Ishikawa (cell line): Measurements from ENCODE around the gene VPS18.

Experiments
- CEBPB ChIP-seq: IDR thresholded peaks from 2 replicates; pipeline ENCODE4 v1.6.1; 2012
- CREB1 ChIP-seq: IDR thresholded peaks from 2 replicates; pipeline ENCODE4 v1.6.1; 2012; ENCODE audit warnings: low read depth
- EGR1 ChIP-seq: IDR thresholded peaks from 2 replicates; pipeline ENCODE4 v1.6.1; 2012
- EP300 ChIP-seq: IDR thresholded peaks from 2 replicates; pipeline ENCODE4 v1.6.1; 2012; ENCODE audit warnings: borderline replicate concordance
- FOXM1 ChIP-seq: IDR thresholded peaks from 2 replicates; pipeline ENCODE4 v1.6.1; 2012; ENCODE audit warnings: low read depth, borderline replicate concordance
- NFIC ChIP-seq: IDR thresholded peaks from 2 replicates; pipeline ENCODE4 v1.6.1; 2012
- RAD21 ChIP-seq: IDR thresholded peaks from 2 replicates; pipeline ENCODE4 v1.6.1; 2012; ENCODE audit warnings: low read depth
- TAF1 ChIP-seq: IDR thresholded peaks from 2 replicates; pipeline ENCODE4 v1.6.1; 2012; ENCODE audit warnings: low read depth, mild to moderate bottlenecking
- TCF12 ChIP-seq: IDR thresholded peaks from 2 replicates; pipeline ENCODE4 v1.6.1; 2012; ENCODE audit warnings: low read depth
- TEAD4 ChIP-seq: IDR thresholded peaks from 2 replicates; pipeline ENCODE4 v1.6.1; 2012
- YY1 ChIP-seq: IDR thresholded peaks from 2 replicates; pipeline ENCODE4 v1.6.1; 2012; ENCODE audit warnings: low read depth
- ZBTB7A ChIP-seq: IDR thresholded peaks from 2 replicates; pipeline ENCODE4 v1.6.1; 2012; ENCODE audit warnings: low read depth
- TF ChIP-seq, protein P1 (sequence below): IDR thresholded peaks from 2 replicates; pipeline ENCODE4 v1.6.1; 2012; ENCODE audit warnings: low read depth, mild to moderate bottlenecking
- TF ChIP-seq, protein P2 (sequence below): IDR thresholded peaks from 2 replicates; pipeline ENCODE4 v1.6.1; 2012
- TF ChIP-seq, protein P3 (sequence below): IDR thresholded peaks from 2 replicates; pipeline ENCODE4 v1.6.1; 2012

VPS18 gene

DNA sequence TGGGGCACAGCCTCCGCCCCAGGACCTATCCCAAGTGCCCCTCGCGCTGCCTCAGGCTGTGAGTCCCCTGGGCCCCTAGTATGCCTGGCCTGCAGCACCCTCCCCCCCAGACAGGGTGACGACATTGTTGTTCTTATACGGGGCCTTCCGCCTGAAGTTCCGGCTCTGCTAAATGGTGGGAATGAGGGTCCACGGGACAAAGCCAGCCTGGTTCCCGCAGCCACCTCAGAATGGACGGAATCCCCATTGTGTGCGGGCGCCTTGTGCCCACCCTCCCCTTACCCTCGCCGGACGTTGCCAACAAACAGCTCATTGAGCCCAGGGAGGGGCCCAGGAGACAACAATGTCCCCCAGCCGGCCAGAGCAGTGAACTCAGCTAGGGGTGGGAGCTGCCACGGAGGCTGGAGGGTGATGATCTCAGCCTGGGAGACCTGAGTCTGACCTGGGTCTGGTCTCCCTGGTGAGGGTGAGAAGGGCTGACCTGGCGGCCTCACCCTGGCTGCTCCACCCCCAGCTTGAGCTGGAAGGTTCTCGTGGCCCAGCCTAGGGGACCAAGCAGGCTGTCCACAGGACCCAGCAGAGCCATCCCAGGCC lies 24.6 kb downstream of the VPS18 start:
- TF ChIP-seq TCF12 (no peak), RAD21 (no peak), EP300 (no peak)
- TF ChIP-seq, protein P1, sequence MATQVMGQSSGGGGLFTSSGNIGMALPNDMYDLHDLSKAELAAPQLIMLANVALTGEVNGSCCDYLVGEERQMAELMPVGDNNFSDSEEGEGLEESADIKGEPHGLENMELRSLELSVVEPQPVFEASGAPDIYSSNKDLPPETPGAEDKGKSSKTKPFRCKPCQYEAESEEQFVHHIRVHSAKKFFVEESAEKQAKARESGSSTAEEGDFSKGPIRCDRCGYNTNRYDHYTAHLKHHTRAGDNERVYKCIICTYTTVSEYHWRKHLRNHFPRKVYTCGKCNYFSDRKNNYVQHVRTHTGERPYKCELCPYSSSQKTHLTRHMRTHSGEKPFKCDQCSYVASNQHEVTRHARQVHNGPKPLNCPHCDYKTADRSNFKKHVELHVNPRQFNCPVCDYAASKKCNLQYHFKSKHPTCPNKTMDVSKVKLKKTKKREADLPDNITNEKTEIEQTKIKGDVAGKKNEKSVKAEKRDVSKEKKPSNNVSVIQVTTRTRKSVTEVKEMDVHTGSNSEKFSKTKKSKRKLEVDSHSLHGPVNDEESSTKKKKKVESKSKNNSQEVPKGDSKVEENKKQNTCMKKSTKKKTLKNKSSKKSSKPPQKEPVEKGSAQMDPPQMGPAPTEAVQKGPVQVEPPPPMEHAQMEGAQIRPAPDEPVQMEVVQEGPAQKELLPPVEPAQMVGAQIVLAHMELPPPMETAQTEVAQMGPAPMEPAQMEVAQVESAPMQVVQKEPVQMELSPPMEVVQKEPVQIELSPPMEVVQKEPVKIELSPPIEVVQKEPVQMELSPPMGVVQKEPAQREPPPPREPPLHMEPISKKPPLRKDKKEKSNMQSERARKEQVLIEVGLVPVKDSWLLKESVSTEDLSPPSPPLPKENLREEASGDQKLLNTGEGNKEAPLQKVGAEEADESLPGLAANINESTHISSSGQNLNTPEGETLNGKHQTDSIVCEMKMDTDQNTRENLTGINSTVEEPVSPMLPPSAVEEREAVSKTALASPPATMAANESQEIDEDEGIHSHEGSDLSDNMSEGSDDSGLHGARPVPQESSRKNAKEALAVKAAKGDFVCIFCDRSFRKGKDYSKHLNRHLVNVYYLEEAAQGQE = no peak

DNA sequence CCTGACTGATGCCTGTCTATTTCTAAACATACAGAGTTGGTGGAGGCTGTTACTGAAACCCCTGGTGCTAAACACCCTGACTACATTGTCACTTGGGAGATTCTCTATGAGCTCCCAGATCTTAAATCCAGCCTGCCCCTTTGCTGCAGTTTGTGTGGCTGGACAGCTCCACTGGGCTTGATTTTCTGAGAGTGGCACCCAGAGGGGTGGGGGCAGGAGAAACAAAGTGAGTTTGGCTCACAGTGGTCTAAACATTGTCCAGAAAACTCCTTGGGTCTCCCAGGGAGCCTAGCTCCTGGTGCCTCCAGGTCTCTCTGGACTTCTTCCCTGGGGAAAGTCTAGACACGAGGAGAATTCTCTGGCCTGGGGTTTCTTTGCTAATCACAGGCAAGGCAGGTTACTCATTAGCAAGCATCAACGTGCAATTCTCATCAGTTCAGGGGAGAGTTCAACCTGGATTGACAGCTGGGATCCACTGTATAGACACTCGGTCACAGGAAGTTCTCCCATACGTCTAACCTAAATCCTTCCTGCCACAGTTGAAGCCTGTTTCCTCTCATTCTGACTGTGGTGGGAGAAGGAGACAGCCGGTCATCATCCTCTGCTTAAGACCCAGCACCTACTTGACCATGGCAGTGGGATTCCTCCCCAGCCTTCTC lies 27.8 kb downstream of the VPS18 start:
- no peak for TF ChIP-seq EP300
- TF ChIP-seq ZBTB7A = no peak
- no peak for TF ChIP-seq TAF1
- no peak for TF ChIP-seq CEBPB
- TF ChIP-seq RAD21 = no peak
- no peak for TF ChIP-seq NFIC
- TF ChIP-seq, protein P1 = peak; percentile 69; the same call in 1 of the 2 replicates

DNA sequence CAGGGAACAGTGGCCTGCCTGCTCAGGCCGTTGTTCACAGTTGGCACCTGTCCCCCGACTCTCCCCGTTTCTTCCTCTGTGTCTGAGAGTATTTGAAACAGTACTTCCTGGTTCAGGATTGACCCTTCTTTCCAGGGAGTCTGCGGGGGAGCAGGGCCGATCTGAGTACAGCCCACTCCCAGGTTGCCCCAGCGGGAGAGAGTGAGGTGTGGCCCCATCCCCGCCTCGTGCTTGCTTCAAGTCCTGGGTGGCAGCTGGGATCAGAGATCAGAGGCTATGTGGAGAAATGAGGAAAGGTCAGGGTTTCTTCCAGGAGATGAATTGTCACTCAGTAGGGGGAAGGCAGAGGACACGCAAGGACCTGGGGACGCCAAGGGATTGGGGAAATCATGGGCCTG lies 28.4 kb downstream of the VPS18 start:
- TF ChIP-seq, protein P1 = no peak
- TF ChIP-seq CREB1 = no peak

DNA sequence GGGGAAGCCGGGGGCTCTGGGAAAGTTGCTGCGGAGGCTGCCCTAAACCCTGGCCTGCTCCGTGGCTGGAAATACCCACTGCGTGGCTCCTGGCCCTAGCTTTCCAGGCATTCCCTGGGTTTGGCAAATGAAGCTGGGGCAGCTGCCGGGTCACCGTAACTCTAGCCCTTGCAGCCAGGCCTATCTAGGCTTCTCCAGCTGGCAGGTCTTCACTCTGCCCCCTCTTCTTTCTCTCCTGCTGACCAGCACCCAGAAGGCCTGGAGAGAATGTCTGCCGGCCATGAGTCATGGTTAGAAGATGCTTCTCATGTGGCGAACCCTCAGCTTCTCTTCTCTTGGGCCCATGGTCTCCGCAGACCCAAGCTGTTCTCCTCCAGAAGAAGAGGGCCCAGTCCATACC lies 29.3 kb downstream of the VPS18 start:
- no peak for TF ChIP-seq TAF1
- TF ChIP-seq CEBPB = no peak
- no peak for TF ChIP-seq CREB1
- TF ChIP-seq TCF12 = no peak
- TF ChIP-seq RAD21 = no peak
- TF ChIP-seq EP300 = no peak
- no peak for TF ChIP-seq FOXM1
- TF ChIP-seq, protein P2, sequence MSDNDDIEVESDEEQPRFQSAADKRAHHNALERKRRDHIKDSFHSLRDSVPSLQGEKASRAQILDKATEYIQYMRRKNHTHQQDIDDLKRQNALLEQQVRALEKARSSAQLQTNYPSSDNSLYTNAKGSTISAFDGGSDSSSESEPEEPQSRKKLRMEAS = no peak
- no peak for TF ChIP-seq YY1
- no peak for TF ChIP-seq EGR1
- TF ChIP-seq, protein P3, sequence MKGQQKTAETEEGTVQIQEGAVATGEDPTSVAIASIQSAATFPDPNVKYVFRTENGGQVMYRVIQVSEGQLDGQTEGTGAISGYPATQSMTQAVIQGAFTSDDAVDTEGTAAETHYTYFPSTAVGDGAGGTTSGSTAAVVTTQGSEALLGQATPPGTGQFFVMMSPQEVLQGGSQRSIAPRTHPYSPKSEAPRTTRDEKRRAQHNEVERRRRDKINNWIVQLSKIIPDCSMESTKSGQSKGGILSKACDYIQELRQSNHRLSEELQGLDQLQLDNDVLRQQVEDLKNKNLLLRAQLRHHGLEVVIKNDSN = no peak
- TF ChIP-seq ZBTB7A = no peak
- TF ChIP-seq, protein P1 = no peak
- TF ChIP-seq NFIC = no peak
- TF ChIP-seq TEAD4 = no peak
